GM20000 (cell line): ENCODE data around the gene LTBP4.

ENCODE experiments used
- DNase-seq: peaks from one replicate; pipeline ENCODE4 v3.0.0; 2012; ENCODE audit warnings: low spot score
- TF ChIP-seq, protein P1 (sequence below): IDR thresholded peaks from 2 replicates; pipeline ENCODE4 v1.5.1; 2012; ENCODE audit warnings: mild to moderate bottlenecking, control low read depth; ENCODE audit errors: extremely low read depth, missing control alignments

The LTBP4 gene

DNA sequence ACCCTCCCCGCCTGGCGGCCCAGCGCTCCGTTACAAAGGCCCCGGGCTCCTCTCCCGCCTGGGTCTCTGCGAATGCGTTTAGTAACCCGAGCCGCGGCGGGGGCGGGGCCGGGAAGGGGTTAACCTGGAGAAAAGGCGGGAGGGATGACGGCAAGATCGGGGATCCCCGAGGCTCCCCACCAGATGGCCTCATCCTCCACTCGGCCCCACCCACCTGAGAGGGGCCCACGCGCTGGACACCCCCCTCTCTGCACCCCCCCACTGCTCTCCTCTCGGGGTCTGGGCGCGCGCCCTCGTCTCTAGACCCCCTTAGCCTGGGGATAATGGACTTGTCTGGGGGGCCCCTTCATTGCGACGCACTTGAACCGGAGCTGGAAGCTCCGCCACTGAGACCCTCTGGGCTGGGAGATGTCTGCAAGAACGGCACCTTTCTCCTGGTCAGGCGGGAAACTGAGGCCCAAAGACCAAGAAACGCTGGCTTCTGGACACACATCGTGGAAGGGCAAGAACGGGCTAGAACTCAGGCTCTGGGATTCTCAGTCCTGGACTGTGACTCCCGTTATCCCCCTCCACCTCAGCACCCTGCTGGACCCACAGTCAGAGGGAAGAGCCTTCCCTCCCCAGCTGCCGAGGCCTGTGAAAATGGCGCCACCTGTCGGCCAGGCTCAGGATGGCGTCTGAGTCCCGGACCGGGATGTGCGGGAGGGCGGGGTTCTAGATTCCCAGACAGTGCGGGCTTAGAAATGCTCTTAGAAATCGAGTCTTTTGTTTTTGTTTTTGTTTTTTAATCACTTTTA, 2.9 kb upstream of the LTBP4 start:
- TF ChIP-seq, protein P1, sequence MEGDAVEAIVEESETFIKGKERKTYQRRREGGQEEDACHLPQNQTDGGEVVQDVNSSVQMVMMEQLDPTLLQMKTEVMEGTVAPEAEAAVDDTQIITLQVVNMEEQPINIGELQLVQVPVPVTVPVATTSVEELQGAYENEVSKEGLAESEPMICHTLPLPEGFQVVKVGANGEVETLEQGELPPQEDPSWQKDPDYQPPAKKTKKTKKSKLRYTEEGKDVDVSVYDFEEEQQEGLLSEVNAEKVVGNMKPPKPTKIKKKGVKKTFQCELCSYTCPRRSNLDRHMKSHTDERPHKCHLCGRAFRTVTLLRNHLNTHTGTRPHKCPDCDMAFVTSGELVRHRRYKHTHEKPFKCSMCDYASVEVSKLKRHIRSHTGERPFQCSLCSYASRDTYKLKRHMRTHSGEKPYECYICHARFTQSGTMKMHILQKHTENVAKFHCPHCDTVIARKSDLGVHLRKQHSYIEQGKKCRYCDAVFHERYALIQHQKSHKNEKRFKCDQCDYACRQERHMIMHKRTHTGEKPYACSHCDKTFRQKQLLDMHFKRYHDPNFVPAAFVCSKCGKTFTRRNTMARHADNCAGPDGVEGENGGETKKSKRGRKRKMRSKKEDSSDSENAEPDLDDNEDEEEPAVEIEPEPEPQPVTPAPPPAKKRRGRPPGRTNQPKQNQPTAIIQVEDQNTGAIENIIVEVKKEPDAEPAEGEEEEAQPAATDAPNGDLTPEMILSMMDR: peak; percentile 96
- DNase-seq: peak; percentile 91

DNA sequence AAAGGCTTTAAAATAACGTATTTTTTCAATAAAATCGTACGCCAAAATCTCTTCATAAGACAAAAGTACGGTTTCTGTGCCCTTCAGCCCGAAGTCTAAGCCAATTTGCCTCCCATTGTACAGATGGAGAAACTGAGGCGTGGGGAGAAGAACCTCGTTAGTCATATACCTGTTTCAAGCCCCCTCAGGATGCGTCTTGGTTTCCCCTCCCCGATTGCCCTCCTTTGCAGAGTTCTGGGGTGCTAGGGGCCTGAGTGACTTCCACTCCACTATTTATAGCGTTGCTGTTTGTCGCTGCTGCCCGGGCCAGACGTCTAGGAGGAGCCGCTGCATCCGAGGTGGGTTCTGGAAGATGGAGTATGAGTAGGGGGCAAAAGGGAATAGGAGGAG, 2.3 kb upstream of the LTBP4 start:
- DNase-seq: no peak
- TF ChIP-seq, protein P1: no peak

DNA sequence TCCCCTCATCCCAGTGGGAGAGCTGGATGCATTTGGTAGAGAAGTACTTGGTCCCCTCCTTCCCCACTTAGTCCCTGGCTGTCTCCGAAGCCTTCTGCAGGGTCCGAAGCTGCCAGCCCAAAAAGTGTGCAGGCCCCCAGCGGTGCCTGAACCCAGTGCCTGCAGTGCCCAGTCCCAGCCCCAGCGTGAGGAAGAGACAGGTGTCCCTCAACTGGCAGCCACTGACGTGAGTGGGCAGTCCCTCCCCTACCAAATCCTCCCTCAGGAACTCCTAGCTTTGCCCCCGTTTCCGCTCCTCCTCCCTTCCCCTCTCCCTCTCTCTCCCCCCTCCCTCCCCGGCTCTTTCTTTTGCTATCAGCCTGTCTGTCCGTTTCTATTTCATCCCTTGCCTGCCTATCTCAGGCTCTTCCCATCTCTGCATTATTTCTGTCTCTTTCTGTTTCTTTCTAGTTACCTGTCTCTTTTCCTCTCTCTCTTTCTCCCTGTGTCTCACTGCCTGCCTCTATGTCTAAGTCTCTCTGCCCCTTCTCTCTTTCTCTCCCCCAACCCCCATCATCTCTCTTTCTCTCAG, 1.8 kb upstream of the LTBP4 start:
- DNase-seq: no peak
- TF ChIP-seq, protein P1: no peak

DNA sequence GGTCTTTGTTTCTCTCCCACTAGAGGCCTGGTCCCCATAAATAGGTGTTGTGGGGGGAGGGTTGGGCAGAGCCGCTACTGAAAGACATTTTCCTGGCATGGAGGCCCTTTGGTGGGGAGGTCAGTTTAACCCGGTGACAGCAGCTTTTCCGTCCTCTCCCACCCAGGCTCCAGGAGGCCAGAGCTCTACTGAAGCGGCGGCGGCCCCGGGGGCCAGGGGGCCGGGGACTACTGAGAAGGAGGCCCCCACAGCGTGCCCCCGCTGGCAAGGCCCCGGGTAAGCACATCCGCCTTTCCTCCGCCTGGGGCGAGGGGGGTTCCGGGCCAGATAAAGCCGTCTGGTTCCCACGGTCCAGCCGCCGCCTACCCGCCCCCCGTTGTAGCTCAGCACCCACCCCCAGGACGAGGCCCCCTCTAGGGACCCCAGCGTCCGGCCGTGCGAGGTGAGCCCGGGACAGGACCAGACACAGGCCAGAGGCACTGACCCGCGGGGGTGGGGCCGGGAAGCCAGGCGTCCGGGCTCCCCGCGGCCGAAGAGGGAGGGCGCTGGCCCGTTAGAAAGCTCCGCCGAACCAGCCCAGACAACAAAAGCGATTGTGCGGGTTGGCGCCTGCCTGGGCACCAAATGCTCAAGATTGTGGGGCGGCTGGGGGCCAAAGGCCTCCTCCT, 1.1 kb upstream of the LTBP4 start:
- DNase-seq: no peak
- TF ChIP-seq, protein P1: no peak

DNA sequence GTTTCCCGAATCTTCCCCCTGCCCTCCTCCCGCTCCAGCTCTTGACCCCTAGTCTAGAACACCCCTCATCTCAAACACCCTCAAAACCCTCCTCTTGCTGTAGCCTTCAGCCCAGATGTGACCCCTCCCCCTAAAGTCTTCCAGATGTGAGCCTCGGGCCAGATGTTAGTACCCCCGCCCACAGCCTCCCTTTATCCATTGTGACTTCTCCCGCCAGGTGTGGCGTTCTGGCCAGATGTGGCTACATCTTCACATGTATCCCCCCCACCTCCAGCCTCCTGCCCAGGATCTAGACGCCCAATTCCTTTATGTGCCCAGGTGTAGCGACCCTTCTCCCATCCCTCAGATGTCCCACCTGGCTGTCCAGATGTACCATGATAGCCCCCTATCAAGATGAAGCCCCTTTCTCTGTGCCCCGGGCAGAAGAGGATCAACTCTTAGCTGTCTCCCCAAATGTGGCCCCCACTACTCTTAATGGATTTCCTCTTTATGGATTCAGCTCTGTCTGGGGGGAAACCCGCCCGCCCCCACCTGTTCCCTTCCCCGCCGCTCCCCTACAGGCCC, 517 bp upstream of the LTBP4 start:
- TF ChIP-seq, protein P1: no peak
- no peak for DNase-seq

DNA sequence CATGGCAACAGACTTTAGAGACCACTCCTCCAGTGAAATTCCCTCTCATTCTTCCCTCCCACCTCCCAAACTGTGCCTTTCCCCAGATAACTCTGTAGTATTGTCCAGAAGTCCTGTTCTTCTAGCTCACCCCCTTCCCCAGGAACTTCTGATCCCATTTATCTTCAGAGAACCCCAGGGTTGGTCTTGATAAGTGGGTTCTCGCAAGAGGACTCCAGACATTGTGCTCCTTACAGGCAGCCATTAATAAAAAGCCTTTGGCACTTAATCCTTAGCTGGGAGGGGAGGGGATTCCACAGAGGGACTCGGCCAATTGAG, 1.9 kb downstream of the LTBP4 start:
- TF ChIP-seq, protein P1: no peak
- no peak for DNase-seq

DNA sequence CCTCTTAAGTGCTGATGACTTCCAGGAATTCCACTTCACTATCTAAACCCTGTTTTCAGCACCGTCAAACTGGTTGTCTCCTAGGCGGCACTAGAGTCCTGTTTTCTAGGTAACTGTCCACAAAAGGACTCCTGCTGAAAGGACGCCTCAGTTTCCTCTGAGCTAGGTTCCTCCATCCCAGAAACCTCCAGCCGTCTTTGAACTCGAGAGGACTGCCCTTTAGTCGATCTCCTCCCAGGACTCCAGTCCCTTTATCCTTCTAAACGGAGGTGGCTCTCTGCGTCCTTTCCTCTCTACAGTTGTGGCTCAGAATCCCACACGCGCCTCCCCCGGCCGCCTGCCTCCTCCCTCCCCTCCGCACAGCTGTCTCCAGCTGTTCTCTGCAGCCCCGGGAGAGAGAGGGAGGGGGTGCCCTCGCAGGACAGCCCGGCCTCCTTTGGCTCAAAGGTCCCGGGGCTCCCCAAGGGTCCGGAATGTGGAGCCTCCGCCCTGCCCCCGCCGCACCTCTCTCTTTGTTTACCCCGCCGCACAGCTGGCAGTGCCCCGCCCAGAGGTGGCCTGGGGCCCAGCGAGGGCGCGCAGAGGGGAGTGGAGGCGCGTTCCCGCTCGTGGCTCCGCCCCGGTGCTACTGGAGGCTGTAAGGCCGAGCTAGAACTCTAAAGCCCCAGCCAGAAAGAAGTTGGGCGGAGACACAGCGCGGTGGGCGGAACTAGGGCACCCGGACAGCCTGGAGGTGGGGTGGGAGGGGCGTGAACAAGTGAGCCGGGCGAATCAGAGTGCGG, 2.4 kb downstream of the LTBP4 start:
- peak; percentile 96 for DNase-seq
- TF ChIP-seq, protein P1: no peak
